ENCODE results near the gene PDE4D.

Gene PDE4D

DNA sequence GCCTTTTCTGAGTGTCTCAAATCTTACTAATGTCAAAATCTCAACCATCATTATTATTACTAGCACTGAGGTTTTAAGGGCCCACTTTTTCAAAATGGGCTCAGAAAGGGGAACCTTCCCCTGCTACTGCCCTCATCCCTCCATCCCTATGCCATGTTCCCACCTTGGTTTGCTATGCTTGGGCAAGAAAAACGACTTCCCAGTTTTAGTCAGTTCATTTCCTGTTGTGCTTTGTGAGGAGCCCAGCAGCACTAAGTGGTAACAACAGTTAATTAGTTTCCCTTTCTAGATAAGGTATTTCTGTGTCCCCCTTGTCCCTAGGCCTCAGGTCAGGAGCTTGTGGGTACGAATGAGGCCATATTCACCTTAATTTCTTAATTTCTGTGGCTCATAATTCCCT is 715.5 kb downstream of the PDE4D start:
- no peak for DNase-seq (ENCODE audit: low read depth)

DNA sequence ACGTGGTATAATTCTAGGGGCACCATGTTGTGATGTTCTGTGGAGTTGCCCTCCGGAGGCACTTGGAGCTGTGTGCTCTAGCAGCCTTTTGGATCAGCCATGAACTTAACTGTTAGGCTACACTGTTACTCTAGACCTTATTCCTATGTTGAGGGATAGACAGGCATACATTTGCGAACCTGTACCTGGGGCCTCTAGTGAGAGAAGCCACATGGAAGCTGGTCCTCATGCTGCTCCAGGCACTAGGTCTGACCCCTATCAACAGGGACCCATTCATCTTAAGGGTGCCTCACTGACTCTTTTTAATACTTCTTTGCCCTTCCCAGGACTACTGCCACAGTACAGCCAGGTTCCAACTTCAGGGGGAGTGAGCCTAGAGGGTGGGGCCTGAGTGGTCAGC is 715.9 kb downstream of the PDE4D start:
- DNase-seq (ENCODE audit: low read depth): no peak

DNA sequence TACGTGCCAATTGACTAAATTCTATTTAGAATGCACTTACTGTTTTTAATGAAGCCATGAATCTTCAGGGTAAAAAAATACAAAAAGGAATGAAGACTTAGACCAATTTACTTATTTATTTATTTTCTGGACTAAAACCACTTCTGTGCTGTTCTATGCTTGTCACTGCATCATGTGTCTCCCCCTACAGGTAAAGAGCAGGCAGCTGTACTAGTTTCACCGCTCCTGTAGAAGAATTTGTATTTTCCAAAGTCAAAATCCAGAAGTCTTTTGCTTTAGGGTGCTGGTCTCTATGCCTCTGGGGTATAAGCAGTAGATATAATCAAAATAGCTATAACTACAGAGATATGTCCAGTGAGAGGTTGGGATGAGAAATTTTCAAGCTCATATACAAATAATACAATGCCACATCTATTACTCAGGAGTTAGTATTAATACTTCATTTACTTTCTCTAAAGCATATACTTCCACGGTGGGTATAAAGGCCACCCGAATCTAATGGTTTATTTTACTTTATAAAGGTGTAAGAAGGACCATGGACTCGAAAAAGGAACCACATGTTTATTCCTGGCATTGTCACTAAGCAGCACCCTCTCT is 719.2 kb downstream of the PDE4D start:
- peak; percentile 84 for DNase-seq (ENCODE audit: low read depth)

DNA sequence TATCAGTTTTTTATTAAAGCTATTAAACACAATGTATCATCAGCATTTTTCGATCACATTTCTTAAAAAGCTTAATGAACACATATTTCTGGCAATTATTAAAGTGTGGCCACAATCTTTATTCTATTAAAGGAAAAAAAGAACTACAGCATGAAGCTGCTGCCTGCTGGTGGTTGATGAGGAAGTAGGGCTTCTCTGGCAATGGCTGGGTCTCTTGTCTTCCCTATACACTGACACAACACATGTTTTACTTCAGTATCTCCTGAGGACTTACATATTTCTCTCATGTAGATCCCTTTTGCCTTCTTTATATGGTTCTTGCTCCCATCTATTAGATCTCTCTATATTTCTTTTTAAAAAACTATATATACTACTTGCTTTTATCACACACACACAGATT is 719.9 kb downstream of the PDE4D start:
- DNase-seq (ENCODE audit: low read depth): peak; percentile 53

DNA sequence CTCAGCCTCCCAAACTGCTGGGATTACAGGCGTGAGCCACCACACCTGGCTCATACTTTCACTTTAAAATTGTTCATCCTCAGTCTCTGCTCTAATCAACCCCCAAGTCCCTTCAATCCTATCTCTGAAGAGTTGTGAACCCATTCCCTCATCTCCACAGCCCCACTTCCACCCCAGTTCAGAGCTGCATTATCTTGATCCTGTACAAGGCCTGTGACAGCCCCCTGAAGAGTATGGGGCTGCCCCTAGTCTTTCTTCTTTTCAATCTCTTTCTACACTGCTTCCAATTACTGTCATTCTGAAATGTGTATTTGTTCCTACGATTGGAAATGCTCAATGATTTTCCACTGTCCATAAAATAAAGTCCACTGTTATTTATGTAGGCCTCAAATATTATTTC is 722.4 kb downstream of the PDE4D start:
- DNase-seq (ENCODE audit: low read depth): no peak

DNA sequence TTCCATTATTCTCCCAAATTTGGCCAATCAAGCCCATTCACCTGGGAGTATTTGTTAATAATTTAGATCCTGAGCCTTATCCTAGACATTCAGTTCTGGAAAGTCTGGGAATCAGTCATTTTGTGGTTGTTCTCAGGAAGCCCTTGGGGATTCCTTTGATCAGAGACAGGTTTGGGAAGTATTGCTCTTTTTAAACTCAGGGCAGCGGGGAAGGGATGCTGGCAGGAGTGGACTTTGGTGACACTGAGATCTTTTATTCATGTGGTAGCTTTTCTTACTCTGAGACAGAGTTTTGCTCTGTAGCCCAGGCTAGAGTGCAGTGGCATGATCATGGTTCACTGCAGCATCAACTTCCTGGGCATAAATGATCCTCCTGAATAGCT is 723.8 kb downstream of the PDE4D start:
- DNase-seq (ENCODE audit: low read depth): no peak

DNA sequence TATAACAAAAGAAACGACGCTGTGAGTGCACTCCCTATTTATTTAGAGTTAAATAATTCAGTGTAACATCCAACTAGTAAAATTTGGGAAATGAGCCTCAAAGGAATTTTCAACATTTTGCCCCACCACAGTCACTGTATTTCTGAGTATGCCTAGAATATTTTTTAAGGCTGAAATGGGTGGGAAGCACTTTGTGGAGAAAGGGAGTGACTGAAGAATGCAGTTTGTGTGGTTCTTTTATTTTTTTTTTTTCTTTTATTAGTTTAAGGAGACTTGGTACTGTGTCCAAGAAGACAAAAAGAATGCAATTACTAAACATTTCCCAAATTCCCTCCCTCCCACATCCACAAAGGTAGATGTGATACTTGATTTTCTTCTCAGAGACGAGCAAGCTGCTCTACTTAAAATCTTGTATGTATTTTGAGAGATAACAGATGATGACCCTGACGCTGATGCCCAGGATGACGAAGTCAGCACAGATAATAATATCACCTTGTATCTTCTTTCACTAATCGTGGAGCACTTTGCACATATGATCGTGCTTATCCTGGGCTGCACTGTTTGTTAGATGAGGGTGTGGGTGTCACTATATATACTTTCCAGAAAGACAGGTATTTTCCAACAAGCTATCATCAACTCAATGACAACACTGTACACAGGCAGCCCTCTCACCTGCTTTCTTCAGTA is 724.3 kb downstream of the PDE4D start:
- DNase-seq (ENCODE audit: low read depth): no peak

DNA sequence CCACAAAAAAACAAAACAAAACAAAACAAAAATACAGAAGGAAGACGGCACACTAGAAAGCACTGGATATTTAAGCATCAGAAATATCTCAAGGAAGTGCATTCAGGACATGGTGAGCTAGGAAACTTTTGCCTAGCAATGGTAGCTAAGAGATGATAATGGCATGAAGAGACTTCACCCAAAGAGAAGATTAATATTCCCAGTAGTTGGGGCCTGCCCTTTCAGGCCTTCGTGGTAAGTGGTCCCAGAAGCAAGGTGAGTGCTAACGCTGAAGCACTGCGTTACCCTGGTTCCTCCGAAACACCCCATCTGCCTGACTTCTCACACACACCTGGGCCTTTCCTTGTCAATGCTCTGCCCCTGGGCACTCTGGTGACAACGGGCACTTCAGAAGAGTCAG is 725.5 kb downstream of the PDE4D start:
- DNase-seq (ENCODE audit: low read depth): no peak

DNA sequence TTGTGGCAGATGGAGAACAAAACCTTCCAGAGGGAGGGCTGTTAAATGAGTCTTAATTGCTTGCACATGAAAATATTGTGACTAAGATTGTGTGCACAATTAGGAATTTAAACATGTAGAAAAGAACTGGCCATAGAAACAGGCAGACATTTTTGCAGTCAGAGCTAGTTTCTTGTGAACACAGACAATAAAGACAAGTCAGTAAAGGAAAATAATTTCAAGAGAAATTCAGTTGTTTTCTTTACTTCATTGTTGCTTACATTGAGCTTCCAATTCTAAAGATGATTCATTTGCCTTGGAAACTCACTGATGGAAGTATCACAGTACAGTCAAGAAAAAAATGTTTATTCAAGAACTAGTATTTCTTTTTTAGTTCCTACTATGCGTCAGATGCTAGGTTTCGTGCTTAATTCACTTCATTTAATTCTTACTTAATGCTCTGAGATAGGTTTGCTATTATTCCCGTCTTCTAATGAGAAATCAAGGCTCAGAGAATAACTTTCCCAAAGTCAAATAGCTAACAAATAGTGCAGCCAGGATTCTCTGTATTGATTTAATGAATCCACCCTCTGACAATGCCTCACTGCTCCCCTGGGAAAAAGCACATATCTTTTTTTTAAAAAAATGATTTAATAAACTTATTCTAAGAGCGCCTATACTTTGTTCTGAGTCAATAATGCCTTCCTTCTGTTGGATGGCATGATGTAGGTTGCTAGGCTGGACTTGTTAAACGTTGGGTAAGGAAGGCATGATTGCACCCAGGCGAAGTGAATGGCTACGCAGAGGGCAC is 729.3 kb downstream of the PDE4D start:
- DNase-seq (ENCODE audit: low read depth): peak; percentile 80

DNA sequence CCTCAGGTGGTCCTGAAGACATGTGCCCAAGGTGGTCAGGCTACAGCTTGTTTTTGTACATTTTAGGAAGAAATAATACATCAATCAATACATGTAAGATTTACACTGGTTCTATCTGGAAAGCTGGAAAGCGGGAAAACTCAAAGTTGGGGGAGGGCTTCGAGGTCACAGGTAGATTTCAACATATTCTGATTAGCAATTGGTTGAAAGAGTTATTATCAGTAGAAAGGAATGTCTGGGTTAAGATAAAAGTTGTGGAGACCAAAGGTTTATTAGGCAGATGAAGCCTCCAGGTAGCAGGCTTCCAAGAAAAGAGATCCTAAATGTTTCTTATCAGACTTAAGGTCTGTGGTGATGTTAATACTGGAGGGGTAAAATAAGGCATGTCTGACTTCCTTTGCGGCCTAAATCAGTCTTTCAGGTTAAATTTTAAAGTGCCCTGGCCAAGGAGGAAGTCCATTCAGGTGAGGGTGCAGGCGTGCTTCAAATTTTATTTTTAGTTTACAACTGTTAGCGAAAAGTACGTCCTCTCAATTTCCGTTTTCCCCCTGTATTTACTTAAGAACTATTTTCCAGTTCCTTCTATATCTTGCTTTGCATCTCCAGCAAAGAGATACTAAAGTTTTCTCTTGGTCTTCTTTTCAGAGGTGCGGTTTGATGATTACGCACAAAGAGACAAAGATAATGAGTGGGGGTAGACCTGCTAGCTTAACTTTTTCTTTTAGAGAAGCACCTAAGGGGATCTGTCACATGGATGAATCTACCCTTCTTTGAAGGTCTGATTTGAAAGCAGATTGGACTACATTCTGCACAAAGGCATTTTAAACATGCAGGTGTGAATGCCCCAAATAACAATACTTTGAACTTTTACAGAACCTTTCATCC is 732.1 kb downstream of the PDE4D start:
- no peak for DNase-seq (ENCODE audit: low read depth)

DNA sequence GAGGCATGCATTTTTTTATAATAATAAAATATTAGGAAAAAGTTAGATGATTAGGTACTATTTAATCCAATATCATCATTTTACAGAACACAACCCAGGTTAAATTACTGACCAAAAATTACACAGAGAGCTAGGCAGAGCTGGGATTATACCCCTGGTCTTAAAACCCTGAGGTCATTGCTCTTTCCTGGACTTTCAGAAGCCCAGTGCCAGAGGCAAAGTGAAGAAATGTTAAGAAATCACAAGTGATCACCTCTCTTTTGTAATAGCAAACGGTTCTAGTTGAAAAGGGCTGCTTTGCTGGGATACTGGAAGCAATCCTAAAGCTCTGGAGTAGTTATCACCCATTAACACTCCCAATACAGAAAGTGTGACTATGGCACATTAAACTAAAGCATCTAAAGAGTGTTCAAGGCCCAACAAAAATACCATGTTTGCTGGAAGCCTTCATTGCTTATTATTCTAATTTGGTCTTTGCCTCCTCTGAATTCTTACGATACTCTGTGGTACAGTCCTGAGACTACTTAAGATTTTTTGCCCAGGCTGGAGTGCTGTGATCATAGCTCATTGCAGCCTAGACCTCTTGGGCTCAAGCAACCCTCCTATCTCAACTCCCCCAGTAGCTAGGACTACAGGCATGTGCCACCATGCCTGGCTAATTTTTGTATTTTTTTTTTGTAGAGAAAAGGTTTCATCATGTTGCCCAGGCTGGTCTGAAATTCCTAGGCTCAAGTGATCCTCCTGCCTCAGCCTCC is 734.7 kb downstream of the PDE4D start:
- no peak for DNase-seq (ENCODE audit: low read depth)

DNA sequence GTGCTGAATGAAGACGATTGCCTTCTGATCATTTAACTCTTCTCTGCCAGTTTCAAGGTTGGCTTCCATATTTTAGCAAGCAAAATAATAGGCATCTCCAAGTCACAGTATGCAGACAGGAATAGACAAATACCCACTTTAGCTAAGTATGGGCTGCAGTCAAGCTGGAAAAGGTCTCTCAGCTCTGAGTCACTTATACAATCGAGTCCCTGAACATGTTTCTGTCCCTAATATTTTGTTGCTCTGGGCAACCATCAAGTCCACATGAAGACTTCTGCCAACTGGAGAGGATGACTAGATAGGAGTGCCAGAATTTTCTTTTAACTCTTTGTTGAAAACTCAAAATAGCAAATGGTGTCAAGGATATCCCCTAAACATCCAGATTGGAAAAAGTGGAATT is 735.4 kb downstream of the PDE4D start:
- DNase-seq (ENCODE audit: low read depth): peak; percentile 16

DNA sequence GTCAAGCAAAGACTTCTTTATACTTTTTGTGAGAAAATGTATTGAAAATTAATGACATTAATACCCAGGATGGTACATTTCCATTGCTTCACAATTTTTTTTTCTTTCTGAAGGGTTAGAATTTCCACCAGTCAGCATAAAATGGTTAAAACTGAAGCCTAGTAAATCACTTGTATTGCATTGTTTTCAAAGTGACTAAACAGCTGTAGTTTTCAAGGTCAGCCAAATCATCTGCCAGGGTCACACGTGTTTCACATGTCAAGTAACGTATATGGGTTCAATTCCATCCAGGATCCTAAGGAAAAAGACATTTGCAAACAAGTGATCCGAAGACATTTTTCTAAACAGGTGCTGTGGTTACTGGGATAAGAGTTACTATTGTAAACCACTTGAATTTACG is 736.5 kb downstream of the PDE4D start:
- DNase-seq (ENCODE audit: low read depth): no peak

DNA sequence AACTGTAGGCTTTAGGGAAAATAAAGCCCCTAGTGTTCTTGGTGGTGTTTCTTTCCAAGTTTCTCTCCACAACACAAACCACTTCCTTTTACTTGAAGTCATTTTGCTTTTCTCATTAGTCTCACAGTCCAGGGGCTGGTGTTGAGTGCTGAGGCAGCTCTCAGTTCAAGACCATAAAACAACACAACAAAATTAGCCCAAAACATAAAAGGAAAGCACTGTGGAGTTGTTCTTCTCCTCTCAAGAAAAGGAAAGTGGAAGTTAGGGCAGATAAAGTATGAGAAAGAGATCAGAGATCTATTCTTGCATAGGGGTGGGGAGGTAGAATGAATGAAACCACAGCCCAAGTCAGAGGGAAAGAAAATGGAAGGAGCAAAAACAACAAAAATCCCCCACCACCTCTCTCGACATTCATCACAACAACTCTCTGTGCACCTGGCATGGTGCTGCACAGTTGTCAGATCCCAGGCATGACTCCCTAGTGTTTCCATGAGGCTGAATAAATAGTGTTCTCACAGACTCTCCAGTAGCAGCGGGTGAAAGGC is 740.8 kb downstream of the PDE4D start:
- DNase-seq (ENCODE audit: low read depth): no peak

DNA sequence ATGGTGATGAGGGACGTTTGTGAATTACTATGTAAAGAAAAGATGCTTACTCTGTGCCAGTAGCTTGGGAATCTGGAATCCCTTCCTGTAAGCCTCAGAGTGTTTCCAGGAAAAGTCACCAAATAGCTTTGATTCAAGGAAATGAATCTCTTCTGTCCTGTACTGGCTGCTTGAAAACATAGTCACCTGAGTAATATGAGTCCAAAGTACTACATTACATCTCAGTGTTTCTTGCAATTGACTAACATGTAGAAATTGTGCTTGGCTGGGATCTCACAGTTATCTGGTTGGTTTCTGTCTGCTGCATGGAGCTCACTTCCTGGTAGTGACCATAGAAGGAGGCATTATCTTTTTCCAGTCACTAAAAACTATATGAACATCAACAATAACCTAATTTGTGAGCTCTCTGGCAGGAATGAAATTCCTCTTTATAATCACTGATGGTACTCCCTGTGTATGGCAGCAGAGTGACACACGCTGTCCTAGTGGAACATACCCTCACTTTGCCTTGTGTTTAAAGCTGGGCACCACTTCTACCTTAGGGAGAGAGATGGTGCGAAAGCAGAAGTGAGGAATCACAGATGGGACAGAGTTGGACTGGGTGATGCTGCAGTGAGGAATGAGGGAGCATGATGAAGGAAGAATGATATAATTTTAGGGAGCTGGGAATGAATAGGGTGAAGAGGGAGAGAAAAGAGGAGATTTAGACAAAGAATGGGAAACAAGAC is 742.2 kb downstream of the PDE4D start:
- DNase-seq (ENCODE audit: low read depth): no peak

DNA sequence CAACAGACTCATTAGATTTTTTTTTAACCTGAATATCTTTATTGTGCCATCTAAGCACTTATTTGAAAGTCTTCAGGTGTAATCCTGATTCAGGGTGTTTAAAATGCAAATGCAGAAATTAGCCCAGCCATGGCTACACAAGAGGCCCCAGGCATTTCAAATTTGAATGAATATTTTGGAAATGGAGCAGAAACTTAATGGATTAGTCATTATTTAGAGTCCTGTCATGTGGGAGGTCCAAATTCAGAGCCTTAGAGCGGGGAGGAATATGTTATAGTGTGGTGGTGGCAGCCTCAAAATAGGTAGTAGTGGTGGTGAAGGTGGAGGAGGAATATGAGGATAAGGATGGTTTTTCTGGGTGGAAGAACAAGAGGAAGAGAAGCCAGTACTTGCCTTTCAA is 743.7 kb downstream of the PDE4D start:
- DNase-seq (ENCODE audit: low read depth): no peak

DNA sequence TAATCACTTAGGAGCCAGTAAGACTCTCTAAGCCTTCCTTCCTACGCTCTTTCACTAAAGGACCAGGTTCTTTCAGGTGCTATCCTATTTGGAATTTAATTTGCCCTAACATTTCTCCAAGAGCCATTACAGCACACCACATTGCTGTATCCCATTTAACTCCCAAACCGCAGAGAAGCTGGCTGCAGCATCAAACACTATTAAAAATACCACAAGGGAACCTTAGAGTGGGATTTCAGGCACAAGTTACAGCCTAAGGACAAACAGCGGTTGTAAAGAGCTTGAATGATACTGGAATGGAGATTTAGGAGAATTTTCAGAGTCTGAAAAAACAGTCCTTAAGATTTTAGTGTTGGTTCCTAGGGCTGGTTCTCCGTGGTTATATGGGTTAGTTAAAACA is 744.3 kb downstream of the PDE4D start:
- DNase-seq (ENCODE audit: low read depth): no peak

DNA sequence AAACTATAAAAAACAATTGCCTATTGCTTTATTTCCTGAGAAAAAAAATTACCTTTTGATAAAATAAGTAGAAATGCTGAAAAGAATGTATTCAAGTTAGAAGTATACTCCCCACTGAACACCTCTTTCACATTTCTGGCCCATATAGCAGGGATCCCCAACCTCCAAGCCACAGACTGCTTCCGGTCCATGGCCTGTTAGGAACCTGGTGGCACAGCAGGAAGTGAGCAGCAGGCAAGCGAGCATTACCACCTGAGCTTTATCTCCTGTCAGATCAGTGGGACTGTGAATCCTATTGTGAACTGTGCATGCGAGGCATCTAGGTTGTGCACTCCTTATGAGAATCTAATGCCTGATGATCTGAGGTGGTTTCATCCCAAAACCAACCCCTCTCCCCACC is 746.8 kb downstream of the PDE4D start:
- no peak for DNase-seq (ENCODE audit: low read depth)

DNA sequence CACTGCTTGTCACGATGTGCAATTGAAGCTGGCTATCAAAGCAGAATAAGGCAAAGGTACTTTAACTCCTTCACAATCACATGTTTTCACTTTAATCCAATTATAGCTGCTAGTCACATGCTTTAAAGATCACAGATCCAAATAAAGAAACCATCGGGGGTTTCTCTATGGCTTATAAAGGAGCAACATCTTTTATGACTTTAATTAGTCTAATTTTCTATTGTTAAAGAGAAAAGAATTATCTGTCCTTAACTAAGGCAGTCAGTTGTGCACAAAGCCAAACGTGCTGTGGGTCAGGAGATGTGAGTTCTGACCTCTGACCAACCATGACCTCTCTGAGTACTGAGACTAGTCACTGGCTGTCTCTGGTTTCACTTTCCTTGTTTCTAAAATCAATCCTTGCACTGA is 749.6 kb downstream of the PDE4D start:
- no peak for DNase-seq (ENCODE audit: low read depth)

DNA sequence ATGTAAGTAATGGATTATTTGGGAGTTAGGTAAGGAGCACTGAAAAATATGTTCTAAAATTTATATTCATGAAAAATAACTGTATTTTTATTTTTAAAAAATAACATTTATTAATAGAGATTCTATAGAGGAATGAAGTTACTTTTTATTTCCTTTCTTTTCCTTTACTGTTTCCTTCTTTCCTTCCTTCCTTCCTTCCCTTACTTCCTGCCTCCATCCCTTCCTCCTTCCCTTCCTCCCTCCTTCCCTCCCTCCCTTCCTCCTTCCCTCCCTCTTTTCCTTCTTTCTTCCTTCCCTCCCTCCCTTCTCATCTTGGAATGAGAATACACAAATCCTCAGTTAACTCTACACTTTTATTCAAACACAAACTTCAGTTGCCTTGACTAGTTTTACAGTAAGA is 750.6 kb downstream of the PDE4D start:
- no peak for DNase-seq (ENCODE audit: low read depth)

DNA sequence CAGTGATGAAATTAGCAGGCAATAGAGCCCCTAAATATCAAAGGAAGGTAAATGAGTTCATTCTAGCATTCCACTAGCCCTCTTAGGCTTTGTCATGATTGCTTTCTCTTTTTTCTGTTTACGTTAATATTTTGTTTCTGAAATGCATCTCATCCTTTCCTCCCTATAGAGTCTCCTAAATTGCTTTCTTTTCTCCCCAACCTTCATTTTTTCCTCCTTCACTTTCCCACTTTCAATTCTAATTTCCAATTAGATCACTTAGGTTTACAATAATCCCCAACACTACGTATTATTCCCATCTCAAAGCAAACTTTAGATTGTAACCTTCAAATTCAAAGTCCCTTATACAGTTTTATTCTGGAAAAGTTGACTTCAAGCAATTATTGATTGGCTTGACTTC is 751.4 kb downstream of the PDE4D start:
- no peak for DNase-seq (ENCODE audit: low read depth)

Measured in iris pigment epithelial cell (primary cell).